ENCODE results near the gene TGIF2.

Gene TGIF2

DNA sequence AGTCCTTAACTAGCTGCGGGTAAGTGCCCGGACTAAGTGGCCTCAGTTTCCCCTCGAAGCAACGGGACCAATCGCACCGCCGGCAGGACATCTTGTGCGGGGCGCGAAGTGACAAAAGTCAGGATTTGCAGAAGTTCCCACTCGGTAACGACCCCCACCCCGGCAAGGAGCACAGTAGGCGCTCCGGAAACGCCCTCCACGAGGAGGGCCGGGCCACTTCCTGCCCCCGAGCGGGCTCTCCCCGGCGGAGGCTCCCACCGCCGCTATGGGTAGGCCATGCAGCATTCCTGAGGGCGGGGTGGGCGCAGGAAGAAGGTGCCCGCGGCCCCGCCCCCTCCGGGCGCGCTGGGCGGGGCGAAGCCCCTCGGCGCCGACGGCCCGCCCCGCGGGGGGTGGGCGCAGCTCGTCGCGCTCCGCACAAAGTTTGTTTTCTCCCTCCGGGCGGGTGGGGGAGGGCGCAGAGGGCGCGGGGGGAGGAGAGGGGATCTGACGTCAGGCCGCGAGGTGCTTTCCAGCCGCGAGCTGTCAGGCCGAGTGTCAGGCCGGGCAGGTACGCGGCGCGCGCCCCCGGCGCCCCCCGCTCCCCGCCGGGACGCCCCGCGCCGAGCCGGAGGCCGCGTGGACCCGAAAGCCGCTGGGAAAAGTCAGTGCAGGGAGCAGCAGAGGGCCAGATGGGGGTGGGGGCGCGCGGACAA lies at the start of gene TGIF2:
TGIF2 (plus strand) TSS at position 495 of the 695 bp plus-strand sequence. CDS start 5,178 bp downstream, outside the sequence.
- Mint-ChIP-seq H3K4me3 (peak within 1 kb of the TSS; percentile 87), H3K27ac (peak within 1 kb of the TSS; percentile 98)

DNA sequence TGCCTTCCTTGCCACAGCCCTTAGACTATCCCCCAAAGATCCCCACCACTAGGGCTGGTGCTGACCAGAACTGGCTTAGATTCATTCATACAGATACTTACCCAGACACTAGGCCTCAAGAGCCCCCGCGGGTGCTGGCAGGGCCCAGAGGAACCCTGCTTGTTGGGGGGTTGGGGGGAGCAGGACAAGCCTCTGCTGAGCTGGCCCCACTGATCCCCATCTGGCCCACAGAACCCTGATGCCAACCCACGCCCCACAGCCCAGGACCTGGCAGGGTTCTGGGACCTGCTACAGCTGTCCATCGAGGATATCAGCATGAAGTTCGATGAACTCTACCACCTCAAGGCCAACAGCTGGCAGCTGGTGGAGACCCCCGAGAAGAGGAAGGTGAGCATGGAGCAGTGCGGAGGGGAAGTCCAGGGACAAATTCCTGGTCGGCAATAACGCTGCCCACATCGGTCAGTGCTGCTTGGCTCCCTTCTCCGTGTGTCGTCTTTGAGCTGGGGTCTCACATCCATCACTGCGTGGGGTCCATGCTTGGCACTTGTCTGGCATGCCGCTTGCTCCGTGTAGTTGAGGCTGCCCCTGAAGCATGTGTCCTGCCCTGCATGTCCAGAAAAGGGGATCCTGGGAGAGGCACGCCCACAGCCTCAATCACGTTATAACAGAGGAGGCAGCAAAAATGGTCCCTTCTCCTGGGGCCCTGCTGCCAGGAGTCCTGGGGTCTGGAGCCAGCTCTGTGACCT lies 47.6 kb upstream of the TGIF2 start:
- Mint-ChIP-seq H3K4me1 (no peaks in the 10 kb centered on the region), H3K27me3 (no peaks in the 10 kb centered on the region), H3K27ac (no peak overlapping the region), H3K4me3 (no peak overlapping the region), H3K36me3 (peaks cover 7% of the 10 kb centered on the region), H3K9me3 (no peaks in the 10 kb centered on the region)
- CTCF ChIA-PET, result no interaction called here
- DNase-seq, result no peak

More for the DNA sequence above, at the start of gene TGIF2:
- peak; percentile 89 for DNase-seq
- Mint-ChIP-seq H3K9me3 (no peaks in the 10 kb centered on the region), H3K27me3 (peaks cover 5% of the 10 kb centered on the region), H3K36me3 (peaks cover 16% of the 10 kb centered on the region), H3K4me1 (peaks cover 37% of the 10 kb centered on the region)
- CTCF ChIA-PET, result interaction anchor here (0.7 to 1.4 kb wide), 2 partner anchors 11 to 19 kb away, joined by 3 to 4 read pairs; no protein-coding TSS in a partner anchor

DNA sequence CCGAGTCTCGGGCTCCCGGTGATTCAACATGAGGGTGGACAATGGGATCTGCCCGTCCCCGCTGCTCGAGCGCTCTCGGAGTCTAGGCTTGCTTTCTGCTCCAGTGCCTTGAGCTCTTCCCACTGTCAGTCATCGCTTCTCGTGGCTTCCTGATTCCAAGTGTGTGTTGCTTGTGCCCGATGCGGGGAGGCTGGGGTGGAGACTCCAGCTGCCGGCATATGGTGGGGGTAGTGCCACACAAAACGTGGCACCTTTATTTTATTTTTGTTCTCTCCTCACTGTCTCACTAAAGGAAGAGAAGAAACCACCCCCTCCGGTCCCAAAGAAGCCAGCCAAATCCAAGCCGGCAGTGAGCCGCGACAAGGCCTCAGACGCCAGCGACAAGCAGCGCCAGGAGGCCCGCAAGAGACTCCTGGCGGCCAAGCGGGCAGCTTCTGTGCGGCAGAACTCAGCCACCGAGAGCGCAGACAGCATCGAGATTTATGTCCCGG lies 46.8 kb upstream of the TGIF2 start:
- peaks cover 7% of the 10 kb centered on the region for H3K36me3 Mint-ChIP-seq
- CTCF ChIA-PET, result no interaction called here
- no peaks in the 10 kb centered on the region for H3K27me3 Mint-ChIP-seq
- H3K4me3 Mint-ChIP-seq, result no peak overlapping the region
- H3K9me3 Mint-ChIP-seq, result no peaks in the 10 kb centered on the region
- H3K27ac Mint-ChIP-seq, result no peak overlapping the region
- H3K4me1 Mint-ChIP-seq, result no peaks in the 10 kb centered on the region
- no peak for DNase-seq

DNA sequence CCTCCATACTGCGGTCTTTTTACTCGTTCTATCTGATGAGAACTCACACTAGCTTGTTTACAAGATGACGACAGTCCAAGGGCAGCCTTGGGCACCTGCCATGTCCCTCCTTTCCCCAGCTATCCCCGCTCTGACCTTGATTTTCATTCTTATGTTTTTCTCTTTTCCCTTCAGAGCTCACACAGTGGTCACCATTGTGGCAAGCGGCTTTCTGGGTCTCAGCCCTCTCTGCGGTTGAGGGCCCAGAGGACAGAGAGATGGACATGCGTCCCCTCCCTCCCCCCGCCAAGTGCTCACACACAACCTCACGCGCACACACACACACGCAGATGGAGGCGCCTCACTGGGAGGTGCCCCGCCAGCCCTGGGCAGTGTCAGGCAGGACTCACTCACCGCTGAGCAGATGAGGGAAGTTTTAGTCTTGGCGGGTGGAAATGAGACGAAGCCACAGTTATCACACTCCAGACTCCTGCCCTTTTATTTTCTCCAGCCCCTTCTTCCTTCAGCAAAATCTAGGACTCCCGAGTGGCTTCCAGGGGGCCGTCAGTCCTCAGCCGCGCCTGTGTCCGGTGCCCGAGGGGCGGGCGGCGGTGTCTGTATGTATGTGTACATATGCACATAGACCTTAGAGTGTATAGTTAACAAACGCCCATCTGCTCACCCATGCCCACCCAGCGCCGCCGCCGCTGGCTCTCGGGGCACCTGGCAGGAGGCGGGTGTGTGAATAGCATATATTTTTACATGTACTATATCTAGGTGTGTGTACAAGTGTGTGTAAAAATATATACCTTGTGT lies 45.9 kb upstream of the TGIF2 start:
- no peaks in the 10 kb centered on the region for H3K4me1 Mint-ChIP-seq

DNA sequence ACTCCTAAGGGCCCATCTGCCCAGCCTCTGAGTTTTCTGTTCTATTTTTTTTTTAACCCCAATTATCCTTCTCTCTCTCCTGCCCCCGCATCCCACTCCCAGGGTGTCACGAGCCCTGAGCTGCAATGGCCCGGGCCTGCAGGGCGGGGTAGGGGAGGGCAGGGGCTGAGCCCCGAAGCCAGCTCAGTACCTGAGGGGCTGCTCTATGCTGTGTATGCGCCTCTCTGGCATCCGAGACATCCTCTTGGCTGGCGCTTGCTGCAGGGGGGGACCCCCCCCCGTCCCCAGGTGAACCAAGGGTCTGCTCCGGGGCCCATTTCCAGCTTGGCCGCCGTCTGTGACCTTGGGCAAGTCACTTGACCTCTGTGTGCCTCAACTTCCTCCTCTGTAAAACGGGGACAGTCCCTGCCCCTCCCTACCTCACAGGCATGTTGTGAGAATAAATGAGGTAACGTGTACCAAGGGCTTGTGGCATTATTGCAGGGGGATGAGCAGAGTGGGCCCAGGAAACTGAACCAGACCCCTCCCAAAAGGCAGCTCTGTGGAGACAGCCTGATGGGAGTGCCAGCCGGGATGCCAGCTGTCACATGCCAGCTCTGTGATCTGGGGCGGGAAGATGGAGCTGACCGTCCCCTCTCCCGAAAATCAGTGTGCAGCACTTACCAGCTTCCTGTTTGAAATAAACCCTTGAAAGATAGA lies 45.1 kb upstream of the TGIF2 start:
- H3K4me3 Mint-ChIP-seq, result no peak overlapping the region
- peaks cover 7% of the 10 kb centered on the region for H3K36me3 Mint-ChIP-seq
- no peak overlapping the region for H3K27ac Mint-ChIP-seq
- peaks cover 3% of the 10 kb centered on the region for H3K27me3 Mint-ChIP-seq
- no peak for DNase-seq
- H3K9me3 Mint-ChIP-seq, result no peaks in the 10 kb centered on the region
- H3K4me1 Mint-ChIP-seq, result no peaks in the 10 kb centered on the region
- CTCF ChIA-PET, result no interaction called here

More for the DNA sequence above, 45.9 kb upstream of the TGIF2 start:
- Mint-ChIP-seq H3K36me3 (peaks cover 7% of the 10 kb centered on the region), H3K27ac (no peak overlapping the region), H3K9me3 (no peaks in the 10 kb centered on the region), H3K4me3 (no peak overlapping the region), H3K27me3 (no peaks in the 10 kb centered on the region)
- CTCF ChIA-PET, result no interaction called here
- DNase-seq, result no peak

DNA sequence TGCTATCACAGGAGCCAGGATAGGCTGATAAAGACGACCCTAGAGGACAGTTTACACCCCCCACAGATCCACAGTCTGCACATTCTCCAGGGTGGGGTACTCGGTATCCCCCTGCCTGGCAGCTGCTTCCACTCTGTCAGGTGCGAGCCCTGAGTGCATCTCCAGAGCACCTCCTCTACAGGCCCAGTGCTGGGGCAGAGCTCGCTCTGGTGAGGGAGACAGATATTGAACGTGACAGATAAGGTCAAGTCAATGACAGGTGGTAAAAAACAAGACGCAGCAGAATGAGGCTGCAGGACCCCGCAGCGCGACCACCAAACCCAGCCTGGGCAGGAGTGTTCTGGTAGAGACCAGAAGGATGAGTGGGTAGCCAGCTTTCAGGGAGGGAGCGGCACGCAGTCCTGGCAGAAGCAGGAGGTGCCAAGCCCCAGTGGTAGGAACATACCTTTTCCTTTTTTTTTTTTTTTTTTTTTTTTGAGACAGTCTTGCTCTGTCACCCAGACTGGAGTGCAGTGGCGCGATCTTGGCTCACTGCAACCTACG lies 44.5 kb upstream of the TGIF2 start:
- peaks cover 3% of the 10 kb centered on the region for H3K27me3 Mint-ChIP-seq
- H3K9me3 Mint-ChIP-seq, result no peaks in the 10 kb centered on the region
- no peaks in the 10 kb centered on the region for H3K4me1 Mint-ChIP-seq
- peaks cover 7% of the 10 kb centered on the region for H3K36me3 Mint-ChIP-seq
- no peak for DNase-seq
- CTCF ChIA-PET, result no interaction called here
- H3K4me3 Mint-ChIP-seq, result no peak overlapping the region
- H3K27ac Mint-ChIP-seq, result no peak overlapping the region

DNA sequence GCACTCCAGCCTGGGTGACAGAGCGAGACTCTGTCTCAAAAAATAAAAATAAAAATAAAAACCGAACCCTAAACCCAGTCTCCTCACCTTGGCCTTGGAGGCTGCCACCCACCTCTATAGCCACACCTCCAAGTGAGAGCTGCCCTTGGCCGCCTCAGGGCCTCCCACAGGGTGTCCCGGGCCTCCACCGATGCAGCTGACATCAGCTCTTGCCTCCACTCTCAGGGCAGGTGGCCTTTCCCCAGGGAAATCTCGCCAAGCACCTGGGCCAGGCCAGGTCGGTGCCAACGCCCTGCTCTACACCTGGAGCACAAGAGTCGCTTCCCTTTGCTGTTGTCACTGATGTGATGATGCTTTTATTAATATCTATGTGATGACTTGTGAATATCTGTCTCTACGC lies 41.0 kb upstream of the TGIF2 start:
- Mint-ChIP-seq H3K36me3 (peaks cover 2% of the 10 kb centered on the region), H3K4me3 (no peak overlapping the region), H3K27ac (no peak overlapping the region), H3K9me3 (no peaks in the 10 kb centered on the region), H3K4me1 (no peaks in the 10 kb centered on the region), H3K27me3 (peaks cover 4% of the 10 kb centered on the region)
- DNase-seq, result no peak
- CTCF ChIA-PET, result no interaction called here

DNA sequence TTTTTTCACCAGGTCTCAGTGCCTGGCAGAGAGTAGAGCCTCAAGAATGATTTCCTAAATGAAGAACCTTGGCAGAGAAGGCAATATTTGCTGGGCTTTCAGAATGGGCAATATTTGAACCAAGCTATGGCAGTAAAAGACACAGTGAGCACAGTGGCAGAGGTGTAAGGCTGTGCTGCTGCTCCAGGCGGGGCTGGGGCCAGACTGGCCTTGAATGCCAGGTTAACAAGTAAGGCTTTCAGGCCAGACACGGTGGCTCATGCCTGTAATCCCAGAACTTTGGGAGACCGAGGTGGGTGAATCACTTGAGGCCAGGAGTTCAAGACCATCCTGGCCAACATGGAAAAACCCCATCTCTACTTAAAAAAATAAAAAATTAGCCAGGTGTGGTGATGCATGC lies 40.6 kb upstream of the TGIF2 start:
- Mint-ChIP-seq H3K36me3 (no peaks in the 10 kb centered on the region), H3K4me3 (no peak overlapping the region), H3K9me3 (no peaks in the 10 kb centered on the region), H3K27me3 (peaks cover 7% of the 10 kb centered on the region), H3K4me1 (no peaks in the 10 kb centered on the region), H3K27ac (no peak overlapping the region)
- no peak for DNase-seq
- CTCF ChIA-PET, result no interaction called here

DNA sequence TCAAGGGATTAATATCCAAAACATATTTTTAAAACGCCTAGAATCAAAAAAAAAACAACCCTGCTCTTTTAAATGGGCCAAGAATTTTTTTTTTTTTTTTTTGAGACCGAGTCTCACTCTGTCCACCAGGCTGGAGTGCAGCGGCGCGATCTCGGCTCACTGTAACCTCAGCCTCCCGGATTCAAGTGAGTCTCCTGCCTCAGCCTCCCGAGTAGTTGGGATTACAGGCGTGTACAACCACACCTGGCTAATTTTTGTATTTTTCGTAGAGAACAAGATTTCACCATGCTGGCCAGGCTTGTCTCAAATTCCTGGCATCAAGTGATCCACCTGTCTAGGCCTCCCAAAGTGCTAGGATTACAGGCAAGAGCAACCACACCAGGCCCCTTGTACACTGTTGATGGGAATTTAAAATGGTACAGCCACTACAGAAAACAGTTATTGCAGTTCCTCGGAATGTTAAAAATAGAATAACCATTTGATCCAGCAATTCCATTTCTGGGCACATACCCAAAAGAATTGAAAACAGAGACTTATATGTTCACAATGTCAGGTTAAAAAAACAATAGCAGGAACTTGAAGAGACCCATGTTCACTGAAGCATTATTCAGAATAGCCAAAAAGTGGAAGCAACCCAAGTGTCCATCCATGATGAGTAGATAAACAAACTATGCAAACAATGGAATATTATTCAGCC lies 35.2 kb upstream of the TGIF2 start:
- no peak overlapping the region for H3K27ac Mint-ChIP-seq
- H3K4me3 Mint-ChIP-seq, result no peak overlapping the region
- CTCF ChIA-PET, result no interaction called here
- H3K36me3 Mint-ChIP-seq, result no peaks in the 10 kb centered on the region
- H3K9me3 Mint-ChIP-seq, result no peaks in the 10 kb centered on the region
- H3K4me1 Mint-ChIP-seq, result no peaks in the 10 kb centered on the region
- peaks cover 28% of the 10 kb centered on the region for H3K27me3 Mint-ChIP-seq
- DNase-seq, result no peak

DNA sequence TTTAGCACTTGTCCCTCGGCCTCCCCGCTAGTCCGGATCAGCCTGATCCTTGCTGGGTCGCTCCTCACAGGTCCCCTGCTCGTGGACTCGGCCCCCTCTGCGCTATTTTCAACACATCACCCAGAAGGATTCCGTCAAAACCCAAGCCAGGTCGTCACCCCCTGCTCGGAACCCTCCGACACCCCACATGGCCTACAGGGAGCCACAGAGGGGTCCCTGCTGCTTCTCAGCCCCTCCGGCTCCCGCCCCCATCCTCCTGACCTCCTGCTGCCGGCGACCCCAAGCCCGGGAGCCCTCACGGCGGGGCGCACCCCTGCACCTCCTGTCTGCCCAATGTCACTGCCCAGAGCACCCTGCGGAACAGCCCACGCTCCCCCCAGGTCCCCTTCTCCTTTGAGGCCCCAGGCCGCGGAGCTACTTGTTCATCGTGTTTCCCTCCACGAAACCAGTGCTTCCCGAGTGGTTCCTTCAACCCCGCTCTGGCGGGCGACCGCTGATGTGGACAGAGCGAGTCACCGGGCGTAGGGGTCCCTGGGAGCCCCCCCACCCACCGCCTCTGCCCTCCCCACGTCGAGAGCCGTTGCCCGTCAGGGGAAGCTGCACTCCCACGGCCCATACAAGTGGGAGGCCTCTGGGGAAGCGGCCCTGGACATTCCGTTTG lies 32.7 kb upstream of the TGIF2 start:
- Mint-ChIP-seq H3K36me3 (no peaks in the 10 kb centered on the region), H3K4me3 (no peak overlapping the region), H3K27ac (no peak overlapping the region)

DNA sequence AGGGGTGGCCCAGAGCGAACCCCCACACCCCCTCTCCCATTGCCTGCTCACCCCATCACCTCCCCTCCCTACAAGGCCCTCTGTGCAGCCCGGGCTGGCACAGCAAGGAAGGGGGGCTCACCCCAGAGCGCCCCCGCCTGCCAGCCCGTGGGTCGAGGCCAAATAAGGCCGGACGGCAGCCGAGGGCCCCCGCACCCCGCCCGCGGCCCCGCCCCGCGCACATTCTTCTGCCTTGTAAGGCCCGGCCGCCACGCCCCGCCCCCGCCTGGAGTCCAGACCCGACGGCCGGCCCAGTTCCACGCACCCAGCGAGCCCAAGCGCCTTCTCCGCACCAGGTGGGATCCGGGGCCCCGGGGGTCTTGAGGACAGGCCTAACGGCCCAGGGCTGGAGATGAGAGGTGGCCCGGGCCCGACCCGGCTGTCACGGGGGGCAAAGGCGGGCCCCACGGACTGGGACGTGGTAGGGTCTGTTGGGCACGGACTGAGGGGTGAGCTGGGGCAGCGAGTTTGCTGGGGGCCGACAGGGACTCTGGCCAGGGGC lies 32.1 kb upstream of the TGIF2 start, which contains the start of gene MYL9:
MYL9 (plus strand) TSS at position 293 of the 541 bp plus-strand sequence. CDS start 3,366 bp downstream, outside the sequence.
- peak; percentile 31 for DNase-seq
- no peaks in the 10 kb centered on the region for H3K36me3 Mint-ChIP-seq
- H3K27ac Mint-ChIP-seq, result no peak within 1 kb of the TSS
- H3K9me3 Mint-ChIP-seq, result no peaks in the 10 kb centered on the region
- peaks cover 29% of the 10 kb centered on the region for H3K27me3 Mint-ChIP-seq
- H3K4me3 Mint-ChIP-seq, result no peak within 1 kb of the TSS
- H3K4me1 Mint-ChIP-seq, result no peaks in the 10 kb centered on the region
- CTCF ChIA-PET, result no interaction called here

More for the DNA sequence above, 32.7 kb upstream of the TGIF2 start:
- no peak for DNase-seq
- Mint-ChIP-seq H3K27me3 (peaks cover 29% of the 10 kb centered on the region), H3K9me3 (no peaks in the 10 kb centered on the region), H3K4me1 (no peaks in the 10 kb centered on the region)
- CTCF ChIA-PET, result no interaction called here

DNA sequence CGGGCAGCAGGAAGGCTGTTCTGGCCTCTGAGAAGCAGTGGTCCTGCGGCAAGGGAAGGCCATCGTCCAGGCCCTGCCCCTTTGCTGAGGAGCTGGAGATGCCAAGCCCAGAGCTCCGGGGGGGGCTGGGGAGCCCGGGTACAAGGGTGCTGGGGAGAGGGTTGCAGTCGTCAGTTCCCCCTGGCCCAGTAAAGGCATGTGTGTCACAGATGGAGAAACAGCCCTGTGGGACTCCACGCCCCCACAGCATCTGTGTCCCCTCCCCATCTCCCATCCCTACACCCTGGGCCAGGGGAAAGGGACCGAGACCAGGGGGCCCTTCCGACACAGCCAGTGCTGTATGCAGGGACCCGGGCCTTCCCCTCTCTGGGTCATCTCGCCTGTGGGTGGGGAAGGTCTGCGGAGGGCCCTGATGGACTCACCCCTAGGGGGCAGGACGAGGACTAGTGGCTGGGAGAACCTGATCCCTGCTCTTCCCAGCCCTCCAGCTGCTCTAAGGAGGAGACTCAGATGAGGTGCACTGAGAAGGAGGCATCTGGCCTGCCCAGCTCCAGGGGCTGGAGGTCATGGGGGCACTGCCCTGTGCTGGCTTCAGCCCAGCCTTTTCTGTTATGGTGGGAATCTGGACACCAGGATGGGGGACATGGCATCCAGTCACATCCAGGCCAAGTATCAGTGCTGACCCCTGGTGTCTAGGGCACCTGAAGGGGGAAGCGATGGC lies 31.5 kb upstream of the TGIF2 start:
- no peak for DNase-seq
- Mint-ChIP-seq H3K27me3 (peaks cover 29% of the 10 kb centered on the region), H3K4me3 (no peak overlapping the region), H3K36me3 (no peaks in the 10 kb centered on the region), H3K9me3 (no peaks in the 10 kb centered on the region), H3K4me1 (no peaks in the 10 kb centered on the region), H3K27ac (no peak overlapping the region)
- CTCF ChIA-PET, result no interaction called here
